Measurements from ENCODE around the gene SLC16A6.
"Not testable (repeated sequence)": the region's sequence is repeated elsewhere in the genome, so short reads cannot be mapped to it uniquely, and the experiment has no call there.

The SLC16A6 gene

GRCh38 chr17:68290955-68291835, at the start of gene SLC16A6, which contains the start of gene ARSG:
SLC16A6 (minus strand) TSS chr17:68291127; CDS start chr17:68278320, 12,807 bp downstream.
ARSG (plus strand) TSS chr17:68291495; CDS start chr17:68307494, 15,999 bp downstream.
- peak; percentile 50 to 76 (median 63) for DNase-seq (ENCODE audit: low read depth in 4 of 4, low spot score in 1 of 4)

GRCh38 chr17:68334393-68334792, 43.5 kb upstream of the SLC16A6 start:
- DNase-seq (ENCODE audit: low read depth in 4 of 4, low spot score in 1 of 4), result no peak

DNA sequence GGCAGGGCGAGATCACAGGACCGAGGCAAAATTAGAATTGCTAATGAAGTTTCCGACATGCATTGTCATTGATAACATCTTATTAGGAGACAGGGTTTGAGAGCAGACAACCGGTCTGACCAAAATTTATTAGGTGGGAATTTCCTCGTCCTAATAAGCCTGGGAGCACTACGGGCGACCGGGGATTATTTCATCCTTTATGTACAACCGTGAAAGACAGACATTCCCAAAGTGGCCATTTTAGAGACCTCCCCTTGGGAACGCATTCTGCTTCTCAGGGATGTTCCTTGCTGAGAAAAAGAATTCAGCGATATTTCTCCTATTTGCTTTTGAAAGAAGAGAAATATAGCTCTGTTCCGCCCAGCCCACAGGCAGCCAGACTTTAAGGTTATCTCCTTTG, 41.0 kb upstream of the SLC16A6 start:
- DNase-seq (ENCODE audit: low read depth in 4 of 4, low spot score in 1 of 4), result not testable (repeated sequence)

DNA sequence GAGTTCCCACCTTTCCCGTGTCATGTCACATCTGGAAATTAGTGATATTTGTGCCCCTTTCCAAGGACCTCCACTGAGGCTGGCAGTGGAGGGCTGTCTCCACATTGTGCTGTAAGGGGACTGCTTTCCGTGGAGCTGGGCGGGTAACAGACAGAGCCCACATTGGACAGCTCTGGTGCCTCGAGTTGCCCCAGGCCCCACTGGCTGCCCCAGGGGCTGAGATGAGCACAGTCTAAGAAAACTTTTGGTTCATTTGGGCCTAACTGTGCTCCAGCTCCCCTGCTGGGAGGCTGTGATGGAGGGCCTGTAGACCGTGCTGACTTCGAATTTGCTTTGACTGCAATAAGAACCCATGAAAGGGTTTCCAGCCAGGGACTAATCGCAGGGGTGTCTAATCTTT, 38.4 kb upstream of the SLC16A6 start:
- no peak for DNase-seq (ENCODE audit: low read depth in 4 of 4, low spot score in 1 of 4)

DNA sequence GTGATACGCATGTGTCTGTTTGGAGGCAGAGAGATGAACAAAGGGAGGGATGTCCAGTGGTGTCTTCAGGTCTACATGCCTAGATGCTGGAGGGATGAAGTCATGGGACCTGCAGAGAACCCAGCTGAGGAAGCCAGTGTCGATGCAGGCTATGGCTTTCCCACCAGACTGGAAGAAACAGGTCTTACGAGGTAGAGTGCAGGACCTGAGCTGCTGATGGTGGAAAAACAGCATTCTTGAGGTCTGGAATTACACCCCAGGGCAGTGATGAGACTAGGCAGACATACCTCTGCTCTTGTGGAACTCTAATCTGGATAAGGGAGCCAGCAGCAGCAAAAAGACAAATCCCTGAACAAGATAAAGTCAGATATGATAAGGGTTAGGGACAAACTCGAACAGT, 37.7 kb upstream of the SLC16A6 start:
- no peak for DNase-seq (ENCODE audit: low read depth in 4 of 4, low spot score in 1 of 4)

DNA sequence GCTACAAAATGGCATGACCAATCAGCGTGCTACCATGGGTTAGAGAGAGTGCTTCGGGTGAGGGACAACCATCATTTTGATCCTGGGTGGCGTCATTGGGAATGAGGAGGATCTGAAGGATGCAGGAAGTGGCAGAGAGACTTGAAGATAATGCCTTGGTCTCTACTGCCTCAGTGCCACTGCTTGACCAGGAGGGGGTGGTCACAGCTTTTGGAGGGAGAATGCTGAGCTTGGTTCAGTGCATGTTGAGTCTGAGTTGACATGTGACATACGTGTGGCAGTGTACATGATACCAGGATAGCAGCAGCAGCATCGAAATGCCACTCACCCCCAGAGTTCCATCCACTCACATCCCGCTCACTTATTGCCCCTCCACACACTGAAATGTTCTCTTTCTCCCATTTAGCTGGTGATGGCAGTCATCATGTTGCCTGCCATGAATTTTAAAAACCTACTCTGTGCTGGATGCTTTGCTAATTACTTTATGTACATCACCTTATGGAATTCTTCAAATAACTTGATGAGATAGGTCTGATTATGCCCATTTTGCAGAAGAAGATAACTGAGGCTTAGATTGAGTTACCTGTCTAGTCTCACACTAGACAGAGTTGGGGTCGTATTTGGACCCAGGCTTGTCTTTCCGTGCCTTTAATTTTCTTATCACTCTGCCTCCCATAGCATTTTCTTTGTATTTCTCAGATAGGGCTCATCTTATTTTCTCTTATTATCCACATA, 37.1 kb upstream of the SLC16A6 start:
- DNase-seq (ENCODE audit: low read depth in 4 of 4, low spot score in 1 of 4), result no peak

- no peak for DNase-seq (ENCODE audit: low read depth in 4 of 4, low spot score in 1 of 4)
These were observed 35.8 kb upstream of the SLC16A6 start for GRCh38 chr17:68326681-68327080.

DNA sequence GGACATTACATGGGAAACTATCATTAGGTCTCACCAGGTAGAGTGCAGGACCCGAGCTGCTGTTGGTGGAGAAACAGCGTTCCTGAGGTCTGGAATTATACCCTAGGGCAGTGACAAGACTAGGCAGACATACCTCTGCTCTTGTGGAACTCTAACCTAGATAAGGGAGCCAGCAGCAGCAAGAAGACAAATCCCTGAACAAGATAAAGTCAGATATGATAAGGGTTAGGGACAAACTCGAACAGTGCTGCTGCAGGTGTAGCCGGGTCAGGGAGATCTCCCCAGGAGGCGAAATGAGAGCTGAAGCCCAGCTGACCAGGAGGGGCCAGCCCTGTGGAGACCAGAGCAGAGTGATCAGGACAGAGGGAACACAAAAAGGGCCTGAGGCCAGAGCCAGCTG, 35.0 kb upstream of the SLC16A6 start:
- DNase-seq (ENCODE audit: low read depth in 4 of 4, low spot score in 1 of 4), result no peak

DNA sequence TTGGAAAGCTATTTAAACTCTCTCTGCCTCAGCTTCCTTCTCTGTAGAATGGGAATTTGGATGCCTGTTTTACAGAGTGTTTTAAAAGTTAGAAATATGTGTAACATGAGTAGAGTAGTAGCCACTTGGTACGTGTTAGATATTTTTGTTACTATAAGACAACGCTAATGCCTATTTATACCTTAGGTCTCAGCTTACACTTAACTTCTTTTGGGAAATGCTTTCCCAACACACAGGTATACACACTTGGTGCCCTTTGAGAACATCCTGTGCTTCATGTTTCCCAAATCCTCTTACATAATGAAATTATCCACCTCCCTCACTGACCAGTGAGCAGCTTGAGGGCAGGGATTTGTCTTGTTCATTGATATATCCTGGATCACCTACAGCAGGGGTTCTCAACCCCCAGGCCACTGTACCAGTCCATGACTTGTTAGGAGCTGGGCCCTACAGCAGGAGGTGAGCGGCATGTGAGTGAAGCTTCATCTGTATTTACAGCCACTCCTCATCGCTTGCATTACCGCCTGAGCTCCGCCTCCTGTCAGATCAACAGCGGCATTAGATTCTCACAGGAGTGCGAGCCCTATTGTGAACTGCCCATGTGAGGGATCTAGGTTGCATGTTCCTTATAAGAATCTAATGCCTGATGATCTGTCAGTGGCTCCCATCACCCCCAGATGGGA, 33.9 kb upstream of the SLC16A6 start:
- no peak for DNase-seq (ENCODE audit: low read depth in 4 of 4, low spot score in 1 of 4)

GRCh38 chr17:68324114-68324513, 33.2 kb upstream of the SLC16A6 start:
- no peak for DNase-seq (ENCODE audit: low read depth in 4 of 4, low spot score in 1 of 4)

DNA sequence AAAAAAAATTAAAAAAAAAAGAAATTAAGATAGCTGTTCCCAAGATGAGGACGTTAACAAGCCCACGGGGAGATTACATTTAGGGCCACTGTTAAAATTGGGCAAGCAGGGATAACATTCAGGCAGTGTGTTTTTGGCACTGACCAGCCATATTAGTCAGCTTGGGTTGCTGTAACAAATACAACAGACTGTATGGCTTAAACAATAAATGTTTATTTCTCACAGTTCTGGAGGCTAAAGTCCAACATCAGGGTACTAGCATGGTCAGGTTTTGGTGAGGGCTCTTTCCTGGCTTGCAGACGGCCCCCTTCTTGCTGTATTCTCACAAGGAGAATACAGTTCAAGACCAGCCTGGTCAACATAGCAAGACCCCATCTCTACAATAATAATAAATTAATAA, 31.7 kb upstream of the SLC16A6 start:
- DNase-seq (ENCODE audit: low read depth in 4 of 4, low spot score in 1 of 4), result no peak

DNA sequence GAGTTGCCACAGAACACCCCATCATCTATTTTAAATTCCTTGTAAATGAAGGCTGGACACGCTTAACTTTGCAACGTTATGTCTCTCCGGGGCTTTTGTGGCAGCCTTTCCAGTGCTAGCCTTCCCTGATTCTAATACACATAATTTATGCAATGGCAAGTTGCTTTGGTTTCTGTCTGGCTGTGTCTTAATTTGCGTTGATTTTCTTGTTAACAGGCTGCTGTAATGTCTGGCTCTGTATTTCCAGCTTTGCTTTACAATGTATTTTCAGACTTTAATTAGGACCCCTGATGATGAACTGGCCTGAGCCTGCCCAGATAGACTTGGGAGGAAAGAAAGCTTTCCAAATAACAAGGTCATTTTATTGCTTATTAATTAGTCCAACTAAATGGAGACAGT, 30.6 kb upstream of the SLC16A6 start:
- no peak for DNase-seq (ENCODE audit: low read depth in 4 of 4, low spot score in 1 of 4)

DNA sequence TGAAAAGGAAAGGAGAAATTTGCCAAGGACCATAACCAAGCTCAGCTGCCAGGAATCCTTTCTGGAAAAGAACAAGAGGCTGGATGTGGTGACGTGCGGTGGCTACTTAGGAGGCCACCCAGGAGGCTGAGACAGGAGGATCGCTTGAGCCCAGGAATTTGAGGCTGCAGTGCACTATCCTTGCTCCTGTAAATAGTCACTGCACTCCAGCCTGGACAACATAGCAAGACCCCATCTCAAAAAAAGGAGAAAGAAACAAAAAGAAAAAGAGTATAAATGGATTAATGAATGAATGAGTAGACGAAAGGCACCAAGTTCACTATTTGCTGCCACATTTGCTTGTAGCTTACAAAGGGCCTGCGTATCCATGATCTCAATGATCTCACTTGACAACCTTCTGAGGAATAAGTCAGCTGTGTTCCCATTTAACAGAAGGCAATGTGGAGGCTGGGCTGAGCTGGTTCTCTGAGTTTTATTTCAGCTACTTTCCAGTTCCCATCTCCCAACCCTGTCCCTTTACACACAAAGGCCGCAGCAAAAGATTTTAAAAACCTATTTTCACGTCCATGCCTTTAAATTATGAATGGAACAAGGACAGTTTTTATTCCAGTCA, 30.1 kb upstream of the SLC16A6 start:
- DNase-seq (ENCODE audit: low read depth in 4 of 4, low spot score in 1 of 4), result no peak

DNA sequence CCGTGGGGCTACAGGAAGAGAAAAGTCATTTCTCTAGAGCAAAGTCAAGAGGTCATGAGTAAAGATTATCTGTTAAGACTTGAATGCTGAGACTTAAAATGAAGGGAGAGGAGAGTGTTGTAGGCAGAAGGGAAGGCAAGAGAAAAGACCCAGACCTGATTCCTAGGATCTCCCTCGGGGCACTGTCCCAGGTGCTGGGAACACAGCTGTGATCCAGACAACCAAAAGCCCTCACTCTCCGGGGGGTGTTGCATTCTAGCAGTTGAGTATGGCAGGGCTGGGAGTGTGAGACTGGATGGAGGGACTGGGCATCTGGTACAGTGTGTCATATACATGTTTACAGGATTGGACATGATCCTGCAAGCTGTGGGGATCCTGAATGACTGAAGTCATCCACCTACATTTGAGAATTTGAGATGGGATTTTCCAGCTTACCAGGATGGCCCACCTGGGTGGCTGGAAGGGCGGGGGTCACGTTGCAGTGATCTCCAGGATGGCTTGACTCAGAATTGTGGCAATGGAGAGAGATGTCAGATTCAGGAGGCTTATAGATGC, 29.5 kb upstream of the SLC16A6 start:
- DNase-seq (ENCODE audit: low read depth in 4 of 4, low spot score in 1 of 4), result no peak

- DNase-seq (ENCODE audit: low read depth in 4 of 4, low spot score in 1 of 4), result no peak
These were observed 28.7 kb upstream of the SLC16A6 start for GRCh38 chr17:68319410-68320162.

GRCh38 chr17:68318103-68318991, 27.4 kb upstream of the SLC16A6 start:
- DNase-seq (ENCODE audit: low read depth in 4 of 4, low spot score in 1 of 4), result no peak

GRCh38 chr17:68317458-68317857, 26.5 kb upstream of the SLC16A6 start:
- DNase-seq (ENCODE audit: low read depth in 4 of 4, low spot score in 1 of 4), result no peak

GRCh38 chr17:68315930-68316329, 25.0 kb upstream of the SLC16A6 start:
- no peak for DNase-seq (ENCODE audit: low read depth in 4 of 4, low spot score in 1 of 4)

- no peak for DNase-seq (ENCODE audit: low read depth in 4 of 4, low spot score in 1 of 4)
These were observed 24.1 kb upstream of the SLC16A6 start for GRCh38 chr17:68314916-68315535.

All from stimulated activated CD4-positive, alpha-beta T cell treated with anti-CD3 and anti-CD28 coated beads, Interleukin-1b, Interleukin-23, amount 100 ng/mL, for 24 hours (primary cell).